Retinal pigment epithelial cell (primary cell): ENCODE data around the gene CLTC.

ENCODE experiments used
- DNase-seq: peaks from one replicate; pipeline ENCODE4 v3.0.0-alpha.2; 2010; ENCODE audit warnings: low read depth
- H3K4me3 ChIP-seq: 2 replicates; pipeline ENCODE4 v1.5.1; 2011; ENCODE audit warnings: mild to moderate bottlenecking, low read length, control low read depth, moderate library complexity
- TF ChIP-seq, protein P1 (sequence below): conservative IDR thresholded peaks from 2 replicates; pipeline ENCODE4 v1.5.1; 2011; ENCODE audit warnings: low read depth, low read length, control low read depth, inconsistent platforms

CLTC gene

DNA sequence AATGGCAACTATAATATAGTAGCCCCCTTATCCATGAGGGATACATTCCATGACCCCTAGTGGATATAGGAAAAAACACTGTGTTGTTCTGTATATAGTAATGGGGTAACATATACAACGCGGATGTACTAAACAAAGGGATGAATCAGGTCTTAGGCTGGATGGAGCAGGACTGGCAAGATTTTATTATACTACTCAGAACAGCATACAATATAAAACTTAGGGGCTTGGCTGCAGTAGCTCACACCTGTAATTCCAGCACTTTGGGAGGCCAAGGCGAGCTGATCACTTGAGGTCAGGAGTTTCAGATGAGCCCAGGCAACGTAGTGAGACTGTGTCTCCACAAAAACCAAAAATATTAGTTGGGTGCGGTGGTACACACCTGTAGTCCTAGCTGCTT, 114.5 kb downstream of the CLTC start:
- no peak overlapping the region for H3K4me3 ChIP-seq
- DNase-seq = no peak
- TF ChIP-seq, protein P1, sequence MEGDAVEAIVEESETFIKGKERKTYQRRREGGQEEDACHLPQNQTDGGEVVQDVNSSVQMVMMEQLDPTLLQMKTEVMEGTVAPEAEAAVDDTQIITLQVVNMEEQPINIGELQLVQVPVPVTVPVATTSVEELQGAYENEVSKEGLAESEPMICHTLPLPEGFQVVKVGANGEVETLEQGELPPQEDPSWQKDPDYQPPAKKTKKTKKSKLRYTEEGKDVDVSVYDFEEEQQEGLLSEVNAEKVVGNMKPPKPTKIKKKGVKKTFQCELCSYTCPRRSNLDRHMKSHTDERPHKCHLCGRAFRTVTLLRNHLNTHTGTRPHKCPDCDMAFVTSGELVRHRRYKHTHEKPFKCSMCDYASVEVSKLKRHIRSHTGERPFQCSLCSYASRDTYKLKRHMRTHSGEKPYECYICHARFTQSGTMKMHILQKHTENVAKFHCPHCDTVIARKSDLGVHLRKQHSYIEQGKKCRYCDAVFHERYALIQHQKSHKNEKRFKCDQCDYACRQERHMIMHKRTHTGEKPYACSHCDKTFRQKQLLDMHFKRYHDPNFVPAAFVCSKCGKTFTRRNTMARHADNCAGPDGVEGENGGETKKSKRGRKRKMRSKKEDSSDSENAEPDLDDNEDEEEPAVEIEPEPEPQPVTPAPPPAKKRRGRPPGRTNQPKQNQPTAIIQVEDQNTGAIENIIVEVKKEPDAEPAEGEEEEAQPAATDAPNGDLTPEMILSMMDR = no peak

DNA sequence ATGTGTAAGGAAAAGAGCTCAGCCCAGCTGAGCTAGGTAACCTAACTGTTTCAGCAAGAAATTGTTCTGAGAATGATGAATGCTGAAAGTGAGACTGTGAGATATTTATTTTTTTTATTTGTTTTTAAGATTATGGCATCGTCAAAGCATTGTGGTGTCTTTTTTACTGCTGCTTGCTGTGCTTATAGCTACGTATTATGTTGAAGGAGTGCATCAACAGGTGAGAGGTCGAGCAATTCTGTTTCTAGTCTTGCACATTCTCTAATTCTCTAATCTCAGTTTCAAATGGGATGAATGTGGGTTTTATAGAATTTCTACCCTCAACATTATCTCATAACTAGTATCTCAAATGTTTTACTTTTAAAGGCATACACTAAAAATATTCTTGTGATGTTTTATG, 117.6 kb downstream of the CLTC start:
- no peak overlapping the region for H3K4me3 ChIP-seq
- DNase-seq = no peak
- TF ChIP-seq, protein P1 = no peak

DNA sequence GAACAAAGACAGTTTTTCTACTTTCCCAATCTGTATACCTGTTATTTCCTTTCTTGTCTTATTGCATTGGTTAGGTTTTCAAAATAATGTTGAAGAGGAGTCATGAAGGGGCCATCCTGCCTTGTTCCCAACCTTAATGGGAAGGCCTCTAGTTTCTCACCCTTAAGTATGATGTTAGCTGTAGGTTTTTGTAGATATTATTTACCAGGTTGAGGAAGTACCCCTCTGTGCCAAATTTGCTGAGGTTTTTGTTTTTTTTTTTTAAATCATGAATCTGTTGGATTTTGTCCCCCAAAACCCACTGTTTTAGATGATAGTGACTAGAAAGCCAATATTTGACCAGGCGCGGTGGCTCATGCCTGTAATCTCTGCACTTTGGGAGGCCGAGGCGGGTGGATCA, 124.1 kb downstream of the CLTC start:
- TF ChIP-seq, protein P1 = no peak

DNA sequence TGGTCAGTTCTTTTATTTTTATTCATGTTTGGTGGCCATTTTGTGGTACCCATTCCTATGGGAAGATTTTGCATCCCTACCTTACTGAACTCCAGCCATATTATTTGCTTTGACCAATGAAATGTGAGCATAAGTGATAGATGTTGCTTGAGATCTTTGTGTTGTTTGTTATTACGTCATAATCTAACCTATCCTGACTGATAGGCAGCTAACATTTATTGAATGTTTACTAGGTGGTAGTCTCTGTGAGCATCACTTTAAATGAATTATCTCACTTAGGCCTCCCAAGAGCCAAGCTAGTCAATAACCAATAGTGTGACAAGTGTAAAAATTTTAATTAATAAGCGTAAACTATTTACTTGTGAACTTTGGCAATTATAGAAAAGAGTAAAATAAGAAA, 125.3 kb downstream of the CLTC start:
- DNase-seq = no peak
- TF ChIP-seq, protein P1 = no peak
- no peak overlapping the region for H3K4me3 ChIP-seq

More for the DNA sequence above, 124.1 kb downstream of the CLTC start:
- no peak overlapping the region for H3K4me3 ChIP-seq
- no peak for DNase-seq
